Measurements from ENCODE around the gene WNT9A.
A peak's percentile ranks its signal among the peaks of the same experiment; 100 is the strongest.

WNT9A gene

GRCh38 chr1:227944931-227945890 lies 2.5 kb downstream of the WNT9A start:
- H2AFZ ChIP-seq (ENCODE audit: low read length): no peak overlapping the region
- peaks cover 17% of the 10 kb centered on the region for H3K27me3 ChIP-seq (replicated peaks; ENCODE audit: insufficient read depth, low read length)
- no peaks in the 10 kb centered on the region for H3F3A ChIP-seq (ENCODE audit: insufficient read depth, low read length)
- H3K4me3 ChIP-seq (ENCODE audit: low read length): no peak overlapping the region
- H3K4me2 ChIP-seq (ENCODE audit: low read depth, low read length): peak overlapping the region; percentile 63; the same call in 1 of the 2 replicates
- H3K9ac ChIP-seq (ENCODE audit: low read length): no peak overlapping the region
- no peaks in the 10 kb centered on the region for H3K36me3 ChIP-seq (replicated peaks; ENCODE audit: insufficient read depth, low read length)
- H3K4me1 ChIP-seq (ENCODE audit: low read length): 0 out of 2 replicates have a peak, but pooled peaks cover 5% of the 10 kb centered on the region
- no peaks in the 10 kb centered on the region for H3K9me2 ChIP-seq (replicated peaks; ENCODE audit: insufficient read depth, low read length)
- no peaks in the 10 kb centered on the region for H4K20me1 ChIP-seq (ENCODE audit: insufficient read depth, low read length)
- no peaks in the 10 kb centered on the region for H3K79me2 ChIP-seq (ENCODE audit: low read length)
- no peak overlapping the region for H3K27ac ChIP-seq (ENCODE audit: low read length)
- H3K9me3 ChIP-seq (replicated peaks; ENCODE audit: insufficient read depth, low read length): no peaks in the 10 kb centered on the region
- TF ChIP-seq EZH2 (optimal IDR thresholded peaks at IDR 0.05; ENCODE audit: low read depth, low read length) (no peak), EZH2phosphoT487 (IDR thresholded peaks at IDR 0.05; ENCODE audit: low read length) (no peak), CTCF (IDR thresholded peaks at IDR 0.05; ENCODE audit: low read length) (no peak)
- peak; percentile 3 for DNase-seq

GRCh38 chr1:227944090-227944930 lies 3.4 kb downstream of the WNT9A start:
- Histone ChIP-seq H3K4me1 (ENCODE audit: low read length) (0 out of 2 replicates have a peak, but pooled peaks cover 5% of the 10 kb centered on the region), H3K27ac (ENCODE audit: low read length) (no peak overlapping the region), H3K36me3 (replicated peaks; ENCODE audit: insufficient read depth, low read length) (no peaks in the 10 kb centered on the region), H3K9me2 (replicated peaks; ENCODE audit: insufficient read depth, low read length) (no peaks in the 10 kb centered on the region), H3K79me2 (ENCODE audit: low read length) (no peaks in the 10 kb centered on the region), H2AFZ (ENCODE audit: low read length) (no peak overlapping the region), H3K27me3 (replicated peaks; ENCODE audit: insufficient read depth, low read length) (peaks cover 26% of the 10 kb centered on the region), H3K9me3 (replicated peaks; ENCODE audit: insufficient read depth, low read length) (no peaks in the 10 kb centered on the region), H3F3A (ENCODE audit: insufficient read depth, low read length) (no peaks in the 10 kb centered on the region), H3K4me3 (ENCODE audit: low read length) (no peak overlapping the region), H3K4me2 (ENCODE audit: low read depth, low read length) (no peak overlapping the region), H3K9ac (ENCODE audit: low read length) (no peak overlapping the region), H4K20me1 (ENCODE audit: insufficient read depth, low read length) (no peaks in the 10 kb centered on the region)
- no peak for DNase-seq
- no peak for TF ChIP-seq CTCF (IDR thresholded peaks at IDR 0.05; ENCODE audit: low read length)
- no peak for TF ChIP-seq EZH2phosphoT487 (IDR thresholded peaks at IDR 0.05; ENCODE audit: low read length)
- no peak for TF ChIP-seq EZH2 (optimal IDR thresholded peaks at IDR 0.05; ENCODE audit: low read depth, low read length)

GRCh38 chr1:227943381-227944089 lies 4.2 kb downstream of the WNT9A start:
- no peaks in the 10 kb centered on the region for H3K36me3 ChIP-seq (replicated peaks; ENCODE audit: insufficient read depth, low read length)
- H3K27me3 ChIP-seq (replicated peaks; ENCODE audit: insufficient read depth, low read length): peaks cover 23% of the 10 kb centered on the region
- no peak for TF ChIP-seq EZH2 (optimal IDR thresholded peaks at IDR 0.05; ENCODE audit: low read depth, low read length)
- no peak for TF ChIP-seq CTCF (IDR thresholded peaks at IDR 0.05; ENCODE audit: low read length)
- no peak for TF ChIP-seq EZH2phosphoT487 (IDR thresholded peaks at IDR 0.05; ENCODE audit: low read length)
- H3K4me3 ChIP-seq (ENCODE audit: low read length): no peak overlapping the region
- 0 out of 2 replicates have a peak, but pooled peaks cover 5% of the 10 kb centered on the region for H3K4me1 ChIP-seq (ENCODE audit: low read length)
- H3K9ac ChIP-seq (ENCODE audit: low read length): no peak overlapping the region
- H3K9me2 ChIP-seq (replicated peaks; ENCODE audit: insufficient read depth, low read length): no peaks in the 10 kb centered on the region
- no peak overlapping the region for H3K27ac ChIP-seq (ENCODE audit: low read length)
- H2AFZ ChIP-seq (ENCODE audit: low read length): no peak overlapping the region
- H3K79me2 ChIP-seq (ENCODE audit: low read length): no peaks in the 10 kb centered on the region
- no peaks in the 10 kb centered on the region for H3K9me3 ChIP-seq (replicated peaks; ENCODE audit: insufficient read depth, low read length)
- no peak for DNase-seq
- H3F3A ChIP-seq (ENCODE audit: insufficient read depth, low read length): no peaks in the 10 kb centered on the region
- H4K20me1 ChIP-seq (ENCODE audit: insufficient read depth, low read length): no peaks in the 10 kb centered on the region
- no peak overlapping the region for H3K4me2 ChIP-seq (ENCODE audit: low read depth, low read length)
